Spinal cord (tissue), 10 donors: ENCODE measurements around the gene ADSL. TPM values are rescaled to one million over a fixed set of nuclear protein-coding genes. Genes with fewer than 3 reads are reported as not detected.
A peak's percentile ranks its signal among the peaks of the same experiment; 100 is the strongest.

Source experiments
- DNase-seq, 6 donors: peaks; one replicate each; pipeline versions ENCODE4 v3.0.0 to v3.0.0-alpha.2; 2013 to 2015; ENCODE audit warnings: low spot score in 6 of 6, low read depth in 4 of 6
- H3K27ac ChIP-seq: one replicate; pipeline ENCODE4 v1.5.1; 2013; ENCODE audit warnings: low read depth, low read length, control low read depth
- H3K27me3 ChIP-seq: one replicate; pipeline ENCODE4 v1.6.1; 2013; ENCODE audit warnings: low read length; ENCODE audit not compliant: control insufficient read depth, insufficient read depth
- H3K36me3 ChIP-seq: one replicate; pipeline ENCODE4 v1.6.1; 2013; ENCODE audit warnings: low read length; ENCODE audit not compliant: control insufficient read depth, insufficient read depth
- H3K4me1 ChIP-seq: one replicate; pipeline ENCODE4 v1.6.1; 2013; ENCODE audit warnings: low read length; ENCODE audit not compliant: control insufficient read depth, insufficient read depth
- H3K4me3 ChIP-seq: one replicate; pipeline ENCODE4 v1.5.1; 2013; ENCODE audit warnings: low read depth, low read length, control low read depth
- H3K9me3 ChIP-seq: one replicate; pipeline ENCODE4 v1.6.1; 2013; ENCODE audit warnings: low read length; ENCODE audit not compliant: control insufficient read depth, insufficient read depth
- WGBS: methylation state at CpG from one replicate; pipeline ENCODE4 v1.1.5; 2013; ENCODE audit warnings: missing lambda C conversion rate; ENCODE audit not compliant: insufficient coverage; 5-methylcytosine and 5-hydroxymethylcytosine counted together
- polyA plus RNA-seq, 2 donors: library from polyadenylated mRNA; unstranded; fragments of 120-200 nt; gene quantifications; one replicate each; pipeline ENCODE4 v1.2.1, GENCODE V29; 2013; ENCODE audit not compliant: insufficient read length in 2 of 2
- total RNA-seq, 2 donors: library from RNA; depleted of rRNA in 1 of 2; stranded (reverse); fragments of 120-200 nt in 1 of 2; fragments of >200 nt in 1 of 2; gene quantifications; one replicate each; pipeline versions ENCODE4 v1.2.3 to v1.2.4, GENCODE V29; 2013 to 2014
- donor health status: healthy.

ADSL gene
- total and polyA plus RNA-seq, 4 donors, result 50.3 to 77.2 (median 64.2) TPM

- Histone ChIP-seq H3K9me3 (no peaks in the 10 kb centered on the region), H3K27ac (no peak overlapping the region), H3K36me3 (peaks cover 40% of the 10 kb centered on the region), H3K27me3 (no peaks in the 10 kb centered on the region), H3K4me1 (peaks cover 17% of the 10 kb centered on the region), H3K4me3 (no peak overlapping the region)
- 82% methylated on average over 6 of the region's 6 CpGs for WGBS
- no peak for DNase-seq
Observed at GRCh38 chr22:40325315-40325714, 21.0 kb upstream of the ADSL start.

- Histone ChIP-seq H3K27me3 (no peaks in the 10 kb centered on the region), H3K36me3 (peaks cover 29% of the 10 kb centered on the region), H3K27ac (peak overlapping the region; percentile 22), H3K4me1 (peaks cover 6% of the 10 kb centered on the region), H3K4me3 (no peak overlapping the region), H3K9me3 (no peaks in the 10 kb centered on the region)
- DNase-seq, result no peak
- WGBS, result no CpG with 5 or more reads among the region's 10 CpGs
Observed at GRCh38 chr22:40326905-40327735, 19.2 kb upstream of the ADSL start.

DNA sequence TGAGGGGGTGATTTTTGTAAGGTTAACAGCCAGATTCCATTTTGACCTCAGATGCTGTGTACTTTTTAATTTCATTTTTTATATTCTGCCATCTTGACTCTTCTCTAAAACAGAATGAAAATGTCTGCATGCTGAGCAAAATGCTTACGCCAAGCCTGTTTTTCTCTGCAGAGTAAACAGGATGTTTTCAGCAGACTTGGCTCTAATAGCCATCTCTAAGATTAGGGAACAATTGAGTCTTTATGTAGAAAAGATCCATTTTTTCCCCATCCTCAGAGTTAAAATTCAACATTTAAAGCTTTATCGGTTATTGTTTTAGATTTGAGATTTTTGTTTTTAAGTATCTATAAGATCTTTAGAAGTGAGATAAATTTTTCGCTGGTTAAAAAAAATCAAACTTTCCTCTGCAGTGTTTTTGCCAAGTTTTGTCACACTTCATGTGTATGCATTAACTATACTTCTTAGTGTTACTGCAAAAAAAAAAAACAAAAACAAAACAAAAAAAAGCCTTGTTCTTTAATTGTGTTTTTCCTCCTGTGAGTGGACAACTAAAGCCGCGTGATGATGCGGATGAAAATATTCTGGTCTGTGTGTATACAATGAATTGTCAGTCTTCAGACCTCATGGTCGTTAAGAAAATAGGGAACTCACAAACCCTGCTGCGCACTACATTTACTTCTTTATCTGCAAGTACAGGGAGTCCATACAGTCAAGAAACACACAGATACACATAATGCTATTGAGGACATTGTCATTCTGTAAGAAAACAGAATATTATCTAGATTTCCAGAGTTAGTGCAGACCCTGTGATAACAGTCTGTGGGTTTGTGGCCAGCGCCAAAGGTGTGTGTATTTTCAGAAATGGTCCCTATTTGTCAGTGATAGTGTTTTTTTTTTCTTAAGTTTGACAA is 17.5 kb upstream of the ADSL start:
- Histone ChIP-seq H3K27me3 (no peaks in the 10 kb centered on the region), H3K36me3 (peaks cover 25% of the 10 kb centered on the region), H3K27ac (peak overlapping the region; percentile 37), H3K4me3 (no peak overlapping the region), H3K4me1 (peaks cover 3% of the 10 kb centered on the region), H3K9me3 (no peaks in the 10 kb centered on the region)
- DNase-seq, result peak in 1 of 6 donors; percentile 22
- 88% methylated on average over 1 of the region's 9 CpGs for WGBS

GRCh38 chr22:40329466-40329865 is 16.8 kb upstream of the ADSL start:
- Histone ChIP-seq H3K4me3 (no peak overlapping the region), H3K27me3 (no peaks in the 10 kb centered on the region), H3K36me3 (peaks cover 20% of the 10 kb centered on the region), H3K9me3 (no peaks in the 10 kb centered on the region), H3K4me1 (peaks cover 3% of the 10 kb centered on the region), H3K27ac (peak overlapping the region; percentile 10)
- 87% methylated on average over 4 of the region's 9 CpGs for WGBS
- no peak for DNase-seq

DNA sequence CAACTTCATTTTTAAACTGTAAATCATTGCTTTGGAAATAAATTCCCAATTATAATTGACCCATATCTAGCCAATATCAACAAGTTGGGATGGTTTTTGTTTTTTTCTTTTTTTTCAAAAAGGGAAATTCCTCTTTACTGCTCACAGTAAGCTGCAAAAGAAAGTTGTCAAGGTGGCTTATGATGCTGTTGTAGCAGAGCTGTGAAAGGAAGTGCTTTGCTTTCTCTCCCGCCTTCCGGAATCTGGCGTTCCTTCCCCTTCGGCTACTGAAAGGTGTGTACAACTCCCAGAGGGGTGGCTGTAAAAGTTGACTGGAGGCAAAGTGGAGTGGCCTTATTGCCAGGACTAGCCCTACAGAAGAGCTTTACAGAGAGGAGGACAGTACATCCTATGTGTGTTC is 16.2 kb upstream of the ADSL start:
- Histone ChIP-seq H3K27ac (no peak overlapping the region), H3K9me3 (no peaks in the 10 kb centered on the region), H3K4me3 (no peak overlapping the region), H3K36me3 (peaks cover 15% of the 10 kb centered on the region), H3K27me3 (no peaks in the 10 kb centered on the region), H3K4me1 (peaks cover 3% of the 10 kb centered on the region)
- no peak for DNase-seq
- WGBS, result 83% methylated on average over 3 of the region's 4 CpGs

- no peak overlapping the region for H3K4me3 ChIP-seq
- no peaks in the 10 kb centered on the region for H3K27me3 ChIP-seq
- peaks cover 3% of the 10 kb centered on the region for H3K4me1 ChIP-seq
- no peaks in the 10 kb centered on the region for H3K9me3 ChIP-seq
- DNase-seq, result no peak
- no peak overlapping the region for H3K27ac ChIP-seq
- peaks cover 9% of the 10 kb centered on the region for H3K36me3 ChIP-seq
- 57% methylated on average over 6 of the region's 10 CpGs for WGBS
Observed at GRCh38 chr22:40330615-40331014, 15.7 kb upstream of the ADSL start.

- Histone ChIP-seq H3K4me3 (no peak overlapping the region), H3K4me1 (peaks cover 3% of the 10 kb centered on the region), H3K27ac (no peak overlapping the region), H3K36me3 (peaks cover 8% of the 10 kb centered on the region), H3K27me3 (no peaks in the 10 kb centered on the region), H3K9me3 (no peaks in the 10 kb centered on the region)
- DNase-seq, result no peak
- 67% methylated on average over 4 of the region's 4 CpGs for WGBS
Observed at GRCh38 chr22:40331706-40332105, 14.6 kb upstream of the ADSL start.

DNA sequence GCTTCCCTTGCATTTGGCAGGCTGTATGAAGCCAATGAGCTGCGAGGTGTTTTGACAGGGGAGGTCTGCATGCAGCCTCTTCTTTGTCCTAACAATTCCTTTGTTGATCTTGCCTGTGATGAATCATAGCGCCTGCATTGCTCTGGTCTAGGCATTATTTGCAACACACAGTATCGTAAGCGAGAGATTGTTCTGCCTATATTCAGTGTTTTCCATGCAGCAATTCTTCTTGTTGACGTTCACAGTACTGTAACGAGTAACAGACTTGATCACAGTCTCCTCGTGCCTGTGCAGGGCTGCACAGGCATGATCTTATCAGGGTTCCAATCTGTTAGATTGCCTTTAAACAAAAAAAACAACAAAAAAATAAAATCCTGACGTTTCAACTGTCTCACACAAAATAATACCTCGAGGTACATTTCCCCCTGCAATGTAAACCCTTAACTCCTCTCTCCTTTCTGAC is 13.9 kb upstream of the ADSL start:
- H3K4me3 ChIP-seq, result no peak overlapping the region
- no peak overlapping the region for H3K27ac ChIP-seq
- peaks cover 8% of the 10 kb centered on the region for H3K36me3 ChIP-seq
- DNase-seq, result no peak
- no peaks in the 10 kb centered on the region for H3K9me3 ChIP-seq
- peaks cover 3% of the 10 kb centered on the region for H3K4me1 ChIP-seq
- WGBS, result 68% methylated on average over 7 of the region's 9 CpGs
- H3K27me3 ChIP-seq, result no peaks in the 10 kb centered on the region

DNA sequence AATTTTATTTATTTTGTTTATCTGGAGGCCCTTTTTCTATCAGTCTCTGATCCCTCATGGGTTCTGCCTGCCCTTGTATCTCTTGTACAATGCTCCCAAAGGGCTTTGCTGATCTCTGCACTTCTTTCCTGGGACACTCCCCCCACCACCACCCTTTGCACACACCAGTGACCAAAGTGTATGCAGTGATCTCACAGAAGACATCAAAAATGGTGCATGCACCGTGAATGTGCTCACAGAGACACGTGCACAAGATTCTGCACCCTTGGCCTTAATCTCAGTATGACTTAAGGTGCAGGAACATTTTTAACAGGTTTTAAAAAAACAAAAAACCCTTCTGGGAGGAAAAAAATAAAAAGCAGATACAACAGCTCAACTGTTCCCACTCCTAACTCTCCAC is 12.2 kb upstream of the ADSL start:
- no peak for DNase-seq
- Histone ChIP-seq H3K9me3 (no peaks in the 10 kb centered on the region), H3K36me3 (peaks cover 8% of the 10 kb centered on the region), H3K4me3 (no peak overlapping the region), H3K4me1 (peaks cover 3% of the 10 kb centered on the region), H3K27me3 (no peaks in the 10 kb centered on the region), H3K27ac (no peak overlapping the region)
- WGBS, result no CpG with 5 or more reads among the region's 2 CpGs
